HG03039 (cell line): ENCODE measurements around the gene RPS6KA1.
"Not testable (repeated sequence)": the region's sequence is repeated elsewhere in the genome, so short reads cannot be mapped to it uniquely, and the experiment has no call there.

Source experiments
- ATAC-seq: cut with Tn5 transposase; IDR thresholded peaks from one replicate; pipeline ENCODE4 v1.9.1; 2021; ENCODE audit warnings: mild to moderate bottlenecking, moderate library complexity; ENCODE audit not compliant: unreplicated experiment

RPS6KA1 gene

GRCh38 chr1:26585471-26585870, 55.9 kb downstream of the RPS6KA1 start:
- ATAC-seq: no peak

DNA sequence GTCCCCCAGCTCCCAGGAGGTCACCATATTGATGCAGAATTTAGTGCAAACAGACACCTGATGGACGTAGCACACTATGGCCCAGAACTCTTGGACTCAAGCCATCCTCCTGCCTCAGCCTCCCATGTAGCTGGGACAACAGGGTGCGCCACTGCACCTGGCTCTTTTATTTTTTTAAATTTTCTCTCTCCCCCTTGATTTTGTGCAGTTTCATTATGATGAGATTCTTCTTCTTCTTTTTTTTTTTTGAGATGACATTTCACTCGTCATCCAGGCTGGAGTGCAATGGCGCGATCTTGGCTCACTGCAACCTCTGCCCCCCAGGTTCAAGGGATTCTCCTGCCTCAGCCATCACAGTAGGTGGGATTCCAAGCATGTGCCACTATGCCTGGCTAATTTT, 63.8 kb downstream of the RPS6KA1 start:
- no peak for ATAC-seq

- not testable (repeated sequence) for ATAC-seq
These were observed 65.0 kb downstream of the RPS6KA1 start for GRCh38 chr1:26594593-26594992.

- no peak for ATAC-seq
These were observed 68.1 kb downstream of the RPS6KA1 start for GRCh38 chr1:26597629-26598039.

DNA sequence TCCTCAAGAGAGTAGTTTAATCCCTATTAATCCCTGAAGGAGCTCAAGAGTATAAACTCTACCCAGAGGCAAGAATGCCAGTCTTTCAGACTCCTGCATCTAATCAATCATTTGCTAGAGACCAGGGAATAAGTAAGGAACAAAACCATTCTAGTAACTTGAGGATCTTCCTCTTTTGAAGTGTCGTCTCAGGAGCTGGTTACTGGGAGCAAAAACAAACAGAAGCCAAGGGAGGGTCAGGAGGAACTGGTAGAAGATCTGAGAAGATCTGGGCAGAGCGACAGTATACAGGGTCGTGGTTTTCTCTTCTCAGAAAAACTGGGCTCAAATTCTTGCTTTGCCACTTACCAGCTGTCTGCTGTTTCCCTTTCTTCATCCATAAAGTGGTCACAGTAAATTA, 69.3 kb downstream of the RPS6KA1 start:
- ATAC-seq: no peak

- ATAC-seq: no peak
These were observed 72.9 kb downstream of the RPS6KA1 start for GRCh38 chr1:26602378-26602959.

DNA sequence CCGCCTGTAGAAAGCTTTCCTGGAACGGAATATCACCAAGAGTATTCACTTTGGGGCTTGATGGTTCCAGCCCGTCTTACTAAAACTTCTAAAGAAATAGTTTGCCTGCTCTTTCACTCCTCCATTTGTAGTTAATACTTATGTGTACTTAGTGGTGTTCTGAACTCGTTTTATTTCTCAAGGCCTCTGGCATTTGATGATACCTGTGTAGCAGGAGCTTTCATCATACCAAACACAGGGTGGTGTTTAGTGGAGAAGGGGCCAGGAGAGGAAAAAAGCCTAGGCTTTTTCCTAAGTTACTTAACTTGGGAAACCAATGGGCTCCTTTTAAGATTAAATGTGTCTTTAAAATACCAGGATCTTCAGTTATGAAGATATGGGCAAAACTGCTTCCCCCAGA, 74.3 kb downstream of the RPS6KA1 start:
- no peak for ATAC-seq

DNA sequence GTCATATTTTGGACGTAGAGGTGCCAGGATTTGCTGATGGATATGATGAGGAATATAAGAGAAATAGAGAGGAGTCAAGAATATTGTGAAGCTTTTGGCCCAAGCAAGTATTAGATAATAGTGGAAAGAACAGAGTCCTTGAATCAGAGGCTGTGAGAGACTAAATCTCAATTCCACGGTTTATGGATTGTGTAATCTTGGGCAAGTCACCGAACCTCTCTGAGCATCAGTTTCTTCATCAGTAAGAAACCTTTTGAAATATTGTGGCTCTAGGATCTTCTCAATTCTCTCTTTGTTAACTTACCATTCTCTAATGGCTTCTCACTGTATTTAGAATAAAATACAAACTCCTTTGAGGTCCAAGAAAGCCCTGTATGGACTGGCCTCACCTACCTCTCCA, 77.6 kb downstream of the RPS6KA1 start:
- no peak for ATAC-seq

DNA sequence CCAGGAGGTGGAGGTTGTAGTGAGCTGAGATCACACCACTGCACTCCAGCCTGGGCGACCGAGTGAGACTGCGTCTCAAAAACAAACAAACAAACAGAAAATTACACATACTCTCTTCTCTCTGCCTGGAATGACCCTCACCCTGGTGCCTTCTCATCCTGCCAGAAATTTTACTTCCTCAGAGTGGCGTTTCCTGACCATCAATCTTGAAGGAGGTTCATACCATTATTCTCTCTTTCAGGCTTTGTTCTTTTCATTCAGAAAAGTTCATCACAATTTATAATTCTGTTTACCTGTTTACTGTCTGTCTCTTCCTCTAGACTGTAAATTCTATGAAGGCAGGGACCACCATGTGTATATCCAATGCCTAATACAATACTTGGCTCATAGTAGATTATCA, 79.3 kb downstream of the RPS6KA1 start:
- ATAC-seq: no peak

- no peak for ATAC-seq
These were observed 81.2 kb downstream of the RPS6KA1 start for GRCh38 chr1:26610781-26611180.

DNA sequence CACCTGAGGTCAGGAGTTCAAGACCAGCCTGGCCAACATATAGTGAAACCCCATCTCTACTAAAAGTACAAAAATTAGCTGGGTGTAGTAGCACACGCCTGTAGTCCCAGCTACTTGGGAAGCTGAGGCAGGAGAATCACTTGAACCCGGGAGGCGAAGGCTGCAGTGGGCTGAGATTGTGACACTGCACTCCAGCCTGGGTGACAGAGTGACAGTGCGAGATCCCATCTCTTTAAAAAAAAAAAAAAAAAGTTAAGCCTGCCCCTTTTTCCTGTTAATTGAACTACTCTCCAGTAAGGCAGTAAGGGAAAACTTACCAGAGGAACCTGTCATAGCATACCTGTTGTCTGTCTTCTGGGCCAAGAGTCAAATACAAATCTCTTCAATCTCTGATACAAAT, 83.1 kb downstream of the RPS6KA1 start:
- ATAC-seq: not testable (repeated sequence)

GRCh38 chr1:26614655-26615411, 85.3 kb downstream of the RPS6KA1 start:
- no peak for ATAC-seq

- no peak for ATAC-seq
These were observed 87.3 kb downstream of the RPS6KA1 start for GRCh38 chr1:26616881-26617280.

- ATAC-seq: no peak
These were observed 89.0 kb downstream of the RPS6KA1 start for GRCh38 chr1:26618561-26618960.
